Activated naive CD8-positive, alpha-beta T cell treated with anti-CD3 and anti-CD28 coated beads, Interleukin-2, amount 10 ng/mL, durations not matched to agents 7 days and 5 days (primary cell): ENCODE results near the gene PDZD2. TPM values are rescaled to one million over a fixed set of nuclear protein-coding genes. Genes with fewer than 3 reads are reported as not detected.

Experiments used
- ATAC-seq: fragments of 150-1000 bp; cut with Tn5 transposase; one replicate; pipeline ENCODE4 v1.10.0; 2021; ENCODE audit warnings: low read depth, moderate library complexity
- POLR2A ChIA-PET: fragments of 350-600 bp; sonication (Branson Sonifier 250); formaldehyde crosslinking; loops from one replicate; lab custom pipeline; 2021; ENCODE audit warnings: antibody characterized with exemption; lab: Charles Lee
- DNase-seq: peaks from one replicate; pipeline ENCODE4 v3.0.0; 2021
- H3K27ac Mint-ChIP-seq: one replicate; pipeline ENCODE4 v1.8.0; 2022; ENCODE audit warnings: mild to moderate bottlenecking, mixed read lengths
- H3K27me3 Mint-ChIP-seq: one replicate; pipeline ENCODE4 v1.8.0; 2022; ENCODE audit warnings: mild to moderate bottlenecking, moderate library complexity, mixed read lengths
- H3K36me3 Mint-ChIP-seq: one replicate; pipeline ENCODE4 v1.8.0; 2021; ENCODE audit warnings: mild to moderate bottlenecking, mixed read lengths
- H3K4me1 Mint-ChIP-seq: one replicate; pipeline ENCODE4 v1.8.0; 2021; ENCODE audit warnings: mixed read lengths
- H3K4me3 Mint-ChIP-seq: one replicate; pipeline ENCODE4 v1.8.0; 2022; ENCODE audit warnings: mild to moderate bottlenecking, moderate library complexity, mixed read lengths
- H3K9me3 Mint-ChIP-seq: one replicate; pipeline ENCODE4 v1.8.0; 2021; ENCODE audit warnings: mixed read lengths
- total RNA-seq, 2 experiments: library from RNA; stranded (reverse); gene quantifications; one replicate each; pipeline ENCODE4 v1.2.3, GENCODE V29; 2021

The PDZD2 gene
- total RNA-seq, 2 experiments from 2014 or later = 0.14 to 0.22 TPM

GRCh38 chr5:31982027-31982426, 343.1 kb downstream of the PDZD2 start:
- H3K27me3 Mint-ChIP-seq = no peaks in the 10 kb centered on the region

GRCh38 chr5:31982621-31983020, 343.7 kb downstream of the PDZD2 start:
- DNase-seq (no peak), ATAC-seq (no peak)
- no peaks in the 10 kb centered on the region for H3K9me3 Mint-ChIP-seq
- H3K36me3 Mint-ChIP-seq = no peaks in the 10 kb centered on the region
- H3K4me1 Mint-ChIP-seq = no peaks in the 10 kb centered on the region
- no peak overlapping the region for H3K4me3 Mint-ChIP-seq
- POLR2A ChIA-PET = no interaction called here
- H3K27me3 Mint-ChIP-seq = no peaks in the 10 kb centered on the region
- no peak overlapping the region for H3K27ac Mint-ChIP-seq

More at GRCh38 chr5:31982027-31982426, 343.1 kb downstream of the PDZD2 start:
- no peaks in the 10 kb centered on the region for H3K36me3 Mint-ChIP-seq
- DNase-seq = no peak
- no peak for ATAC-seq
- no peak overlapping the region for H3K4me3 Mint-ChIP-seq
- H3K4me1 Mint-ChIP-seq = no peaks in the 10 kb centered on the region
- no peak overlapping the region for H3K27ac Mint-ChIP-seq
- H3K9me3 Mint-ChIP-seq = no peaks in the 10 kb centered on the region
- POLR2A ChIA-PET = no interaction called here

- Mint-ChIP-seq H3K4me1 (no peaks in the 10 kb centered on the region), H3K36me3 (no peaks in the 10 kb centered on the region), H3K27ac (no peak overlapping the region), H3K9me3 (no peaks in the 10 kb centered on the region), H3K4me3 (no peak overlapping the region), H3K27me3 (peaks cover 3% of the 10 kb centered on the region)
- DNase-seq = no peak
- POLR2A ChIA-PET = no interaction called here
- no peak for ATAC-seq
Observed at GRCh38 chr5:31983851-31984250, 344.9 kb downstream of the PDZD2 start.

GRCh38 chr5:31984691-31985090, 345.8 kb downstream of the PDZD2 start:
- Mint-ChIP-seq H3K9me3 (no peaks in the 10 kb centered on the region), H3K27ac (no peak overlapping the region)
- POLR2A ChIA-PET = interaction anchor here (0.5 kb wide), 1 partner anchor 8 kb away, joined by 3 read pairs; no protein-coding TSS in a partner anchor

GRCh38 chr5:31986101-31986500, 347.2 kb downstream of the PDZD2 start:
- H3K4me3 Mint-ChIP-seq = no peak overlapping the region
- no peaks in the 10 kb centered on the region for H3K9me3 Mint-ChIP-seq
- no peak for ATAC-seq
- H3K27me3 Mint-ChIP-seq = peaks cover 4% of the 10 kb centered on the region
- no peaks in the 10 kb centered on the region for H3K36me3 Mint-ChIP-seq
- POLR2A ChIA-PET = no interaction called here
- H3K27ac Mint-ChIP-seq = no peak overlapping the region
- no peaks in the 10 kb centered on the region for H3K4me1 Mint-ChIP-seq
- no peak for DNase-seq

More at GRCh38 chr5:31984691-31985090, 345.8 kb downstream of the PDZD2 start:
- no peaks in the 10 kb centered on the region for H3K4me1 Mint-ChIP-seq
- DNase-seq = no peak
- no peak for ATAC-seq
- H3K4me3 Mint-ChIP-seq = no peak overlapping the region
- H3K36me3 Mint-ChIP-seq = no peaks in the 10 kb centered on the region
- peaks cover 3% of the 10 kb centered on the region for H3K27me3 Mint-ChIP-seq

- H3K27ac Mint-ChIP-seq = no peak overlapping the region
- H3K4me3 Mint-ChIP-seq = no peak overlapping the region
- H3K27me3 Mint-ChIP-seq = peaks cover 5% of the 10 kb centered on the region
- DNase-seq (no peak), ATAC-seq (no peak)
- H3K4me1 Mint-ChIP-seq = no peaks in the 10 kb centered on the region
- no peaks in the 10 kb centered on the region for H3K9me3 Mint-ChIP-seq
- no peaks in the 10 kb centered on the region for H3K36me3 Mint-ChIP-seq
- POLR2A ChIA-PET = no interaction called here
Observed at GRCh38 chr5:31987985-31988710, 349.2 kb downstream of the PDZD2 start.

- H3K36me3 Mint-ChIP-seq = no peaks in the 10 kb centered on the region
- H3K9me3 Mint-ChIP-seq = no peaks in the 10 kb centered on the region
- POLR2A ChIA-PET = no interaction called here
- H3K27ac Mint-ChIP-seq = no peak overlapping the region
- no peak overlapping the region for H3K4me3 Mint-ChIP-seq
- ATAC-seq (no peak), DNase-seq (no peak)
- H3K27me3 Mint-ChIP-seq = peaks cover 5% of the 10 kb centered on the region
- H3K4me1 Mint-ChIP-seq = peaks cover 4% of the 10 kb centered on the region
Observed at GRCh38 chr5:31990081-31990650, 351.2 kb downstream of the PDZD2 start.

- Mint-ChIP-seq H3K4me3 (no peak overlapping the region), H3K27ac (no peak overlapping the region), H3K27me3 (peaks cover 5% of the 10 kb centered on the region), H3K4me1 (peaks cover 8% of the 10 kb centered on the region), H3K36me3 (no peaks in the 10 kb centered on the region), H3K9me3 (no peaks in the 10 kb centered on the region)
- POLR2A ChIA-PET = no interaction called here
- DNase-seq = no peak
- ATAC-seq = no peak
Observed at GRCh38 chr5:31990701-31991110, 351.8 kb downstream of the PDZD2 start.

GRCh38 chr5:31992377-31992776, 353.4 kb downstream of the PDZD2 start:
- peaks cover 5% of the 10 kb centered on the region for H3K27me3 Mint-ChIP-seq
- H3K9me3 Mint-ChIP-seq = no peaks in the 10 kb centered on the region
- H3K36me3 Mint-ChIP-seq = no peaks in the 10 kb centered on the region
- peaks cover 12% of the 10 kb centered on the region for H3K4me1 Mint-ChIP-seq
- ATAC-seq = no peak
- no peak for DNase-seq
- H3K4me3 Mint-ChIP-seq = no peak overlapping the region
- POLR2A ChIA-PET = no interaction called here
- H3K27ac Mint-ChIP-seq = no peak overlapping the region

- ATAC-seq = no peak
- Mint-ChIP-seq H3K9me3 (no peaks in the 10 kb centered on the region), H3K36me3 (no peaks in the 10 kb centered on the region), H3K27me3 (peaks cover 2% of the 10 kb centered on the region), H3K4me1 (peaks cover 12% of the 10 kb centered on the region), H3K27ac (peak overlapping the region; percentile 33), H3K4me3 (no peak overlapping the region)
- no peak for DNase-seq
- POLR2A ChIA-PET = no interaction called here
Observed at GRCh38 chr5:31993165-31993961, 354.4 kb downstream of the PDZD2 start.

GRCh38 chr5:31995006-31995405, 356.1 kb downstream of the PDZD2 start:
- Mint-ChIP-seq H3K4me3 (no peak overlapping the region), H3K4me1 (peaks cover 12% of the 10 kb centered on the region), H3K9me3 (no peaks in the 10 kb centered on the region), H3K36me3 (no peaks in the 10 kb centered on the region), H3K27me3 (peaks cover 2% of the 10 kb centered on the region), H3K27ac (no peak overlapping the region)
- ATAC-seq (no peak), DNase-seq (no peak)
- POLR2A ChIA-PET = no interaction called here

- peak; percentile 73 for ATAC-seq
- no peaks in the 10 kb centered on the region for H3K36me3 Mint-ChIP-seq
- H3K27ac Mint-ChIP-seq = peak overlapping the region; percentile 66
- POLR2A ChIA-PET = interaction anchor here (0.9 kb wide), 1 partner anchor 10 kb away, joined by 9 read pairs; no protein-coding TSS in a partner anchor
- no peak for DNase-seq
- peaks cover 12% of the 10 kb centered on the region for H3K4me1 Mint-ChIP-seq
- no peak overlapping the region for H3K4me3 Mint-ChIP-seq
- H3K27me3 Mint-ChIP-seq = peaks cover 2% of the 10 kb centered on the region
- no peaks in the 10 kb centered on the region for H3K9me3 Mint-ChIP-seq
Observed at GRCh38 chr5:31995714-31996113, 356.8 kb downstream of the PDZD2 start.

GRCh38 chr5:31996909-31997308, 358.0 kb downstream of the PDZD2 start:
- POLR2A ChIA-PET = no interaction called here
- no peak for DNase-seq
- Mint-ChIP-seq H3K4me3 (no peak overlapping the region), H3K27ac (no peak overlapping the region), H3K27me3 (no peaks in the 10 kb centered on the region), H3K4me1 (peaks cover 12% of the 10 kb centered on the region), H3K9me3 (no peaks in the 10 kb centered on the region), H3K36me3 (no peaks in the 10 kb centered on the region)
- ATAC-seq = no peak
